NCI-H2171 (cell line): ENCODE data around the gene VEGFD.

ENCODE experiments used
- DNase-seq: peaks from one replicate; lab custom pipeline; 2025; lab: John Stamatoyannopoulos, UW

The VEGFD gene

DNA sequence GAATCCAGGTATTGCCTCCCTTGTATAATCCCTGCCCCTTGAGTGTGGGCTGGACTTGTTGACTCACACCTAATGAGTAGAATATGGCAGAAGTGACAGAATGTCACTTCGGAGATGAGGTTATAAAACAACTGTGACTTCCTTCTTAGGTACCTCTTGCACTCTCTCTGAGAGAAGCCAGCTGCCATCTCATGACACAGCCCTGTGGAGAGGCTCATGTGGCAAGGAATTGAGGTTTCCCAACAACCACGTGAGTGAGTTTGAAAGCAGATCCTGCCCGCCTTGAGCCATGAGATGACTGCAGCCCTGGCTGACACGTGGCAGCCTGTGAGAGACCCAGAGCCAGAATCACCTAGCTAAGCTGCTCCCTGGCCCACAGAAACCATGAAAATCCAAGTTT, 82.3 kb downstream of the VEGFD start:
- DNase-seq, result no peak

- DNase-seq, result peak; percentile 12
Observed at GRCh38 chrX:15299941-15300851, 84.0 kb downstream of the VEGFD start.

DNA sequence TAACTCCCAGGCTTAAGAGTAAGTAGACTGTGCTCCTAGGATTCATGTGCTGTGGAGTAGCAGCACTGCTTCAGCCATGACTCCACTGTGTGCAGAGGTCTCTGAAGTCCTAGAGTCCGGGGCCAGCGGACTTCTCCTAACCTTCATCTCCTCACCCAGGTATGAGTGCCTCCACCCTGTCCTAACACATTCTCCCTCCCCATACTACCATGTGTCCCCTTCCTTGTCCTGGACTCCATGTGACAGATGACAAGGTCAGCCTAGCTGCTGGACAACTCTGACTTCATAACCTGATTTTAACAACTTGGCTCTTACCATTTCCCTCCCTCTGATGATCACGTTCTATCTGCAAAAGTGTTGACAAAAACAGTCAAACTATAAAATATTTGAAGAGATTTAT, 85.4 kb downstream of the VEGFD start:
- DNase-seq, result no peak

GRCh38 chrX:15298201-15298600, 86.0 kb downstream of the VEGFD start:
- no peak for DNase-seq
